Measurements from ENCODE around the gene SORCS3. TPM values are rescaled to one million over a fixed set of nuclear protein-coding genes. Genes with fewer than 3 reads are reported as not detected.

SORCS3 gene
- total RNA-seq, 1 experiment from 2014 or later = not detected

GRCh38 chr10:104780946-104781595 is 140.0 kb downstream of the SORCS3 start:
- H3K79me2 ChIP-seq (ENCODE audit: low read depth) = no peaks in the 10 kb centered on the region
- POLR2A ChIA-PET (ENCODE audit: unreplicated experiment) = no interaction called here
- H3K4me1 ChIP-seq (replicated peaks; ENCODE audit: insufficient read depth) = no peaks in the 10 kb centered on the region
- no peak overlapping the region for H3K27ac ChIP-seq
- no peaks in the 10 kb centered on the region for H3K27me3 ChIP-seq (ENCODE audit: insufficient read depth, low read depth)
- no peak overlapping the region for H3K4me2 ChIP-seq
- H3K4me3 ChIP-seq = no peak overlapping the region
- no peaks in the 10 kb centered on the region for H3K36me3 ChIP-seq (ENCODE audit: low read depth)
- intact Hi-C loops (cut with micrococcal nuclease; ENCODE audit: unreplicated experiment) = no loop called here
- no peaks in the 10 kb centered on the region for H3K9me3 ChIP-seq (ENCODE audit: insufficient read depth, low read depth)
- TF ChIP-seq EZH2 (IDR thresholded peaks at IDR 0.05; ENCODE audit: low read depth) = no peak
- no peak for DNase-seq
- H3F3A ChIP-seq (ENCODE audit: insufficient read depth, low read depth) = no peaks in the 10 kb centered on the region
- H2AFZ ChIP-seq = no peak overlapping the region
- CTCF ChIA-PET = no interaction called here
- no peaks in the 10 kb centered on the region for H3K9me2 ChIP-seq (ENCODE audit: insufficient read depth)
- no peaks in the 10 kb centered on the region for H4K20me1 ChIP-seq (ENCODE audit: insufficient read depth)
- no TSS peak for BruUV-seq (replicated peaks)

DNA sequence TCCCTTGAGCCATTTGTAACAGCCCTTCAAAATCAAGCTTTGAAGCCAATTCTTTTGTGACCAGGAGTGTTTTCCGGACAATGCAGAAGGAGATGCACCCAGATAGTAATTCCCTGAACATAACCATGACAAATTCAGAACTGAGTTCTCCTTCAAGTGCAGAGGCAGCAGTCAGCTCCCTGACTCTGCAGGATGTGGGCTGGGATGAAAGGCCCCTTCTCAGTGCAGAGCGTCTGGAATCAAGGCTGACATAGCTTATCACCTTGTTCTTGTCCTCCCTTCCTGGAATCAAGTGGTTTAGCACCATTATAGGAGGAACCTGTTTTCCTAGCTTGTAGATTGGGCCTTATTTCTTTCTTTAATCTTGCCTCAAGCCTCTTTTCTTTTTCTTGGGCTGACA is 143.4 kb downstream of the SORCS3 start:
- CTCF ChIA-PET = no interaction called here
- Histone ChIP-seq H3K4me1 (replicated peaks; ENCODE audit: insufficient read depth) (no peaks in the 10 kb centered on the region), H2AFZ (no peak overlapping the region), H3K27ac (no peak overlapping the region), H3K4me2 (no peak overlapping the region), H3K9me3 (ENCODE audit: insufficient read depth, low read depth) (no peaks in the 10 kb centered on the region), H3K79me2 (ENCODE audit: low read depth) (no peaks in the 10 kb centered on the region), H3K36me3 (ENCODE audit: low read depth) (no peaks in the 10 kb centered on the region), H4K20me1 (ENCODE audit: insufficient read depth) (no peaks in the 10 kb centered on the region), H3K27me3 (ENCODE audit: insufficient read depth, low read depth) (no peaks in the 10 kb centered on the region), H3F3A (ENCODE audit: insufficient read depth, low read depth) (no peaks in the 10 kb centered on the region), H3K4me3 (no peak overlapping the region), H3K9me2 (ENCODE audit: insufficient read depth) (no peaks in the 10 kb centered on the region)
- POLR2A ChIA-PET (ENCODE audit: unreplicated experiment) = no interaction called here
- TF ChIP-seq, protein P1, sequence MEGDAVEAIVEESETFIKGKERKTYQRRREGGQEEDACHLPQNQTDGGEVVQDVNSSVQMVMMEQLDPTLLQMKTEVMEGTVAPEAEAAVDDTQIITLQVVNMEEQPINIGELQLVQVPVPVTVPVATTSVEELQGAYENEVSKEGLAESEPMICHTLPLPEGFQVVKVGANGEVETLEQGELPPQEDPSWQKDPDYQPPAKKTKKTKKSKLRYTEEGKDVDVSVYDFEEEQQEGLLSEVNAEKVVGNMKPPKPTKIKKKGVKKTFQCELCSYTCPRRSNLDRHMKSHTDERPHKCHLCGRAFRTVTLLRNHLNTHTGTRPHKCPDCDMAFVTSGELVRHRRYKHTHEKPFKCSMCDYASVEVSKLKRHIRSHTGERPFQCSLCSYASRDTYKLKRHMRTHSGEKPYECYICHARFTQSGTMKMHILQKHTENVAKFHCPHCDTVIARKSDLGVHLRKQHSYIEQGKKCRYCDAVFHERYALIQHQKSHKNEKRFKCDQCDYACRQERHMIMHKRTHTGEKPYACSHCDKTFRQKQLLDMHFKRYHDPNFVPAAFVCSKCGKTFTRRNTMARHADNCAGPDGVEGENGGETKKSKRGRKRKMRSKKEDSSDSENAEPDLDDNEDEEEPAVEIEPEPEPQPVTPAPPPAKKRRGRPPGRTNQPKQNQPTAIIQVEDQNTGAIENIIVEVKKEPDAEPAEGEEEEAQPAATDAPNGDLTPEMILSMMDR (conservative IDR thresholded peaks at IDR 0.05) = no peak
- no peak for TF ChIP-seq EZH2 (IDR thresholded peaks at IDR 0.05; ENCODE audit: low read depth)
- no TSS peak for BruUV-seq (replicated peaks)
- no peak for DNase-seq
- intact Hi-C loops (cut with micrococcal nuclease; ENCODE audit: unreplicated experiment) = no loop called here

GRCh38 chr10:104791471-104791870 is 150.4 kb downstream of the SORCS3 start:
- no peak for DNase-seq
- intact Hi-C loops (cut with micrococcal nuclease; ENCODE audit: unreplicated experiment) = no loop called here
- ChIA-PET POLR2A (ENCODE audit: unreplicated experiment) (no interaction called here), CTCF (no interaction called here)
- Histone ChIP-seq H3F3A (ENCODE audit: insufficient read depth, low read depth) (no peaks in the 10 kb centered on the region), H3K4me3 (no peak overlapping the region), H2AFZ (no peak overlapping the region), H3K9me3 (ENCODE audit: insufficient read depth, low read depth) (no peaks in the 10 kb centered on the region), H3K79me2 (ENCODE audit: low read depth) (no peaks in the 10 kb centered on the region), H3K9me2 (ENCODE audit: insufficient read depth) (no peaks in the 10 kb centered on the region), H3K27me3 (ENCODE audit: insufficient read depth, low read depth) (no peaks in the 10 kb centered on the region), H3K4me1 (replicated peaks; ENCODE audit: insufficient read depth) (no peaks in the 10 kb centered on the region), H3K36me3 (ENCODE audit: low read depth) (no peaks in the 10 kb centered on the region), H3K27ac (no peak overlapping the region), H3K4me2 (no peak overlapping the region), H4K20me1 (ENCODE audit: insufficient read depth) (no peaks in the 10 kb centered on the region)
- no peak for TF ChIP-seq EZH2 (IDR thresholded peaks at IDR 0.05; ENCODE audit: low read depth)
- TF ChIP-seq, protein P1 (conservative IDR thresholded peaks at IDR 0.05) = no peak
- BruUV-seq (replicated peaks) = no TSS peak

DNA sequence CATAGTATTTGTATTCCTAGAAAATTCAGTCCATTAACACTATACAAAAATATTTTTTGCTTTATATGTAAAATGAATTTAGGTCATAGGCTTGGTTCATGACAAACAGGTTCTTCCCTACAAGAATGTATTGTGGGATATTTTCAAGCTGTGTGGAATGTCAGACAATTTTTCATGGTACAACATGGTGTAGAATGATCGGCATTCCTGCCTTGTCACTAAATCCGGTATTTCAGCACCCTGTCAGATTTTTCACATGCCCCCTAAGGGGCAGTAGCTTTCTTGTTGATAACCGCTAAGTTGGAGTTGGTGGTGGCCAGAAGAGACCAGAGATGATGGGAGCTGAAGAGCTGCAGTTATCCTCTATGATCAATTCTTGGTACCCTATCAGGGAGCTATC is 154.3 kb downstream of the SORCS3 start:
- ChIA-PET POLR2A (ENCODE audit: unreplicated experiment) (no interaction called here), CTCF (interaction anchor here (0.6 kb wide), 1 partner anchor 806 kb away, joined by 3 read pairs; no protein-coding TSS in a partner anchor)
- no peaks in the 10 kb centered on the region for H3K27me3 ChIP-seq (ENCODE audit: insufficient read depth, low read depth)
- H2AFZ ChIP-seq = no peak overlapping the region
- H3K36me3 ChIP-seq (ENCODE audit: low read depth) = no peaks in the 10 kb centered on the region
- BruUV-seq (replicated peaks) = no TSS peak
- TF ChIP-seq, protein P1 (conservative IDR thresholded peaks at IDR 0.05) = no peak
- TF ChIP-seq EZH2 (IDR thresholded peaks at IDR 0.05; ENCODE audit: low read depth) = no peak
- no peaks in the 10 kb centered on the region for H3K79me2 ChIP-seq (ENCODE audit: low read depth)
- no peaks in the 10 kb centered on the region for H3K4me1 ChIP-seq (replicated peaks; ENCODE audit: insufficient read depth)
- no peak overlapping the region for H3K27ac ChIP-seq
- no peaks in the 10 kb centered on the region for H4K20me1 ChIP-seq (ENCODE audit: insufficient read depth)
- no peak overlapping the region for H3K4me2 ChIP-seq
- no peaks in the 10 kb centered on the region for H3K9me2 ChIP-seq (ENCODE audit: insufficient read depth)
- no peaks in the 10 kb centered on the region for H3K9me3 ChIP-seq (ENCODE audit: insufficient read depth, low read depth)
- DNase-seq = no peak
- no peaks in the 10 kb centered on the region for H3F3A ChIP-seq (ENCODE audit: insufficient read depth, low read depth)
- intact Hi-C loops (cut with micrococcal nuclease; ENCODE audit: unreplicated experiment) = no loop called here
- H3K4me3 ChIP-seq = no peak overlapping the region
